ENCODE data around the gene CEP95.

GRCh38 chr17:64503821-64504768 is 2.7 kb upstream of the CEP95 start:
- no peak for TF ChIP-seq POLR2A (IDR thresholded peaks at IDR 0.05)
- no peak for TF ChIP-seq CTCF (IDR thresholded peaks at IDR 0.05)

Data from heart left ventricle (tissue), 13 donors.